HepG2 (cell line): ENCODE measurements around the gene MAPK10. TPM values are rescaled to one million over a fixed set of nuclear protein-coding genes. Genes with fewer than 3 reads are reported as not detected.

Experiments used
- ATAC-seq: fragments of 200-7000 bp; cut with Tn5 transposase; 3 replicates; pipeline ENCODE4 v1.9.1; 2020; ENCODE audit warnings: mild to moderate bottlenecking, moderate library complexity
- BruUV-seq: library from RNA; stranded (reverse); fragments of 400-500 nt; replicated peaks from 2 replicates; lab custom pipeline; 2021; lab: Mats Ljungman, UMichigan
- CTCF ChIA-PET: fragments of 300-600 bp; formaldehyde crosslinking; extraction: SDS; loops from one replicate; lab custom pipeline; 2021; ENCODE audit warnings: low total read pairs, inconsistent platforms, low intra/inter-chr PET ratio; lab: Yijun Ruan, JAX
- POLR2A ChIA-PET: fragments of 350-600 bp; sonication (Branson Sonifier 250); formaldehyde crosslinking; loops from one replicate; lab custom pipeline; 2020; ENCODE audit warnings: antibody characterized with exemption, inconsistent platforms; lab: Yijun Ruan, JAX
- DNase-seq: peaks from one replicate; pipeline ENCODE4 v3.0.0-alpha.2; 2015; ENCODE audit warnings: low spot score
- FAIRE-seq: peaks from 3 replicates; lab custom pipeline; 2011; peaks lifted over from hg19 to GRCh38; lab: Jason Lieb, UNC
- H2AFZ ChIP-seq: one replicate; pipeline ENCODE4 v1.6.1; 2011; ENCODE audit warnings: low read length, inconsistent platforms
- H3K27ac ChIP-seq: fragments of 300-600 bp; 3 replicates; pipeline ENCODE4 v1.8.0; 2011; ENCODE audit warnings: mixed run types, mild to moderate bottlenecking, mixed read lengths, low read length, inconsistent platforms; ENCODE audit not compliant: insufficient read depth; ENCODE audit errors: extremely low read length
- H3K27me3 ChIP-seq, 2 experiments: fragments of 200-600 bp in 1 of 2; 2 replicates in 1 of 2; 3 replicates in 1 of 2; pipeline versions ENCODE4 v1.6.0 to v1.8.0; 2011; ENCODE audit warnings: low read length in 2 of 2, mild to moderate bottlenecking in 2 of 2, moderate library complexity in 2 of 2, inconsistent platforms in 1 of 2; ENCODE audit not compliant: insufficient read depth in 2 of 2, control insufficient read depth in 1 of 2
- H3K36me3 ChIP-seq, 2 experiments: fragments of 200-600 bp in 1 of 2; replicated peaks in 1 of 2; 2 replicates in 1 of 2; 3 replicates in 1 of 2; pipeline versions ENCODE4 v1.5.1 to v1.8.0; 2011; ENCODE audit warnings: low read length in 2 of 2, inconsistent platforms in 1 of 2; ENCODE audit not compliant: insufficient read depth in 2 of 2, control insufficient read depth in 1 of 2
- H3K4me1 ChIP-seq: 2 replicates; pipeline ENCODE4 v1.5.1; 2012; ENCODE audit warnings: low read length, inconsistent platforms; ENCODE audit not compliant: insufficient read depth
- H3K4me2 ChIP-seq: 2 replicates; pipeline ENCODE4 v1.6.0; 2011; ENCODE audit warnings: low read depth, low read length, inconsistent platforms
- H3K4me3 ChIP-seq, 3 experiments: fragments of 200-600 bp in 1 of 3; sonication (generic), shearing (Covaris generic) in 1 of 3; replicated peaks in 1 of 3; 2 replicates each; pipeline ENCODE4 v1.5.1; 2011 to 2016; ENCODE audit warnings: low read length in 3 of 3, inconsistent platforms in 2 of 3, low read depth in 2 of 3, mild to moderate bottlenecking in 2 of 3, control low read depth in 1 of 3, mixed read lengths in 1 of 3; ENCODE audit not compliant: insufficient read depth in 1 of 3
- H3K79me2 ChIP-seq: one replicate; pipeline ENCODE4 v1.6.1; 2011; ENCODE audit warnings: low read length, inconsistent platforms; ENCODE audit not compliant: insufficient read depth
- H3K9ac ChIP-seq: 2 replicates; pipeline ENCODE4 v1.6.0; 2011; ENCODE audit warnings: mild to moderate bottlenecking, low read depth, low read length, inconsistent platforms; ENCODE audit not compliant: insufficient read depth
- H3K9me3 ChIP-seq: 2 replicates; pipeline ENCODE4 v1.5.1; 2012; ENCODE audit warnings: mild to moderate bottlenecking, low read length
- H4K20me1 ChIP-seq: 2 replicates; pipeline ENCODE4 v1.6.0; 2011; ENCODE audit warnings: inconsistent platforms, mild to moderate bottlenecking, low read length, moderate library complexity; ENCODE audit not compliant: insufficient read depth
- ARID4A ChIP-seq: sonication (generic); formaldehyde crosslinking; IDR thresholded peaks from 2 replicates; pipeline ENCODE4 v1.5.0; 2020; ENCODE audit warnings: mild to moderate bottlenecking, missing genetic modification reagents, borderline replicate concordance
- EZH2 ChIP-seq: conservative IDR thresholded peaks from 2 replicates; pipeline ENCODE4 v1.6.1; 2012; ENCODE audit warnings: mild to moderate bottlenecking, low read depth, low read length, moderate library complexity
- NFYC ChIP-seq: IDR thresholded peaks from 2 replicates; pipeline ENCODE4 v1.6.1; 2016; ENCODE audit warnings: missing genetic modification reagents, missing compliant biosample characterization
- POGK ChIP-seq: sonication (generic); formaldehyde crosslinking; conservative IDR thresholded peaks from 2 replicates; pipeline ENCODE4 v1.8.0; 2022; ENCODE audit warnings: mild to moderate bottlenecking, moderate library complexity, missing genetic modification reagents
- SYNCRIP ChIP-seq: fragments of 200-400 bp; formaldehyde crosslinking; IDR thresholded peaks from 2 replicates; pipeline ENCODE4 v1.6.1; 2018; ENCODE audit warnings: mild to moderate bottlenecking, low read depth, low read length; ENCODE audit not compliant: insufficient read depth
- TRAFD1 ChIP-seq: sonication (generic); formaldehyde crosslinking; IDR thresholded peaks from 2 replicates; pipeline ENCODE4 v1.5.1; 2020; ENCODE audit warnings: missing genetic modification reagents, mild to moderate bottlenecking, borderline replicate concordance
- ZBTB14 ChIP-seq: sonication (generic); formaldehyde crosslinking; IDR thresholded peaks from 2 replicates; pipeline ENCODE4 v1.4.0; 2020; ENCODE audit warnings: missing genetic modification reagents
- ZNF124 ChIP-seq: sonication (generic); formaldehyde crosslinking; IDR thresholded peaks from 2 replicates; pipeline ENCODE4 v1.4.0; 2020; ENCODE audit warnings: missing genetic modification reagents
- ZNF512B ChIP-seq: sonication (generic); formaldehyde crosslinking; IDR thresholded peaks from 2 replicates; pipeline ENCODE4 v1.5.1; 2020; ENCODE audit warnings: missing genetic modification reagents, mild to moderate bottlenecking, borderline replicate concordance
- ZNF513 ChIP-seq: sonication (generic); formaldehyde crosslinking; conservative IDR thresholded peaks from 2 replicates; pipeline ENCODE4 v1.5.0; 2020; ENCODE audit warnings: missing genetic modification reagents
- WGBS: methylation state at CpG from one replicate; pipeline ENCODE4 v1.1.6; 2017; ENCODE audit warnings: low lambda C conversion rate; 5-methylcytosine and 5-hydroxymethylcytosine counted together
- in situ Hi-C: cut with HindIII; loops from 2 replicates; pipeline ENCODE4 v1.10.0; 2017; ENCODE audit warnings: low pct_unique_long_range_greater_than_20kb; ENCODE audit not compliant: extremely low pct_ligation_motif_present
- intact Hi-C: fragments of 100-400 bp; cut with micrococcal nuclease; formaldehyde crosslinking; loops from one replicate; pipeline ENCODE4 v1.10.0; 2022; ENCODE audit not compliant: unreplicated experiment
- polyA plus RNA-seq, 8 experiments: library from polyadenylated mRNA; depleted of rRNA in 3 of 8; stranded (reverse) in 7 of 8; unstranded in 1 of 8; fragments of >200 nt; fragmentation: Illumina TruSeq in 4 of 8; extraction: Trizol in 4 of 8; gene quantifications; 2 replicates each; pipeline versions ENCODE4 v1.2.1 to v1.2.3, GENCODE V29; 2011 to 2016; ENCODE audit warnings: low read depth in 4 of 8, missing spikeins in 1 of 8, mixed read lengths in 1 of 8; ENCODE audit not compliant: insufficient read depth in 1 of 8
- total RNA-seq, 5 experiments: library from RNA; depleted of rRNA; stranded (reverse); fragments of >200 nt; fragmentation: Illumina TruSeq; extraction: Trizol; gene quantifications; 2 replicates each; pipeline ENCODE4 v1.2.3, GENCODE V29; 2016; ENCODE audit warnings: low read depth in 1 of 5

Gene MAPK10
- total and polyA plus RNA-seq, 2 of the 13 experiments (the other 11 are each of a cell fraction or from before 2014, with no cell fraction given), result not detected

GRCh38 chr4:86247320-86247719 lies 112.5 kb downstream of the MAPK10 start:
- Histone ChIP-seq H3K4me2 (no peak overlapping the region), H3K79me2 (no peaks in the 10 kb centered on the region), H3K27ac (no peak overlapping the region), H3K4me3 (no peak overlapping the region), H3K36me3 (no peaks in the 10 kb centered on the region), H3K27me3 (no peaks in the 10 kb centered on the region), H3K9me3 (no peaks in the 10 kb centered on the region), H3K9ac (no peak overlapping the region), H3K4me1 (no peaks in the 10 kb centered on the region), H4K20me1 (no peaks in the 10 kb centered on the region), H2AFZ (no peak overlapping the region)
- WGBS, result 0% methylated on average over 1 of the region's 1 CpG
- DNase-seq (no peak), FAIRE-seq (no peak), ATAC-seq (no peak)
- no TSS peak for BruUV-seq
- ChIA-PET CTCF (no interaction called here), POLR2A (no interaction called here)
- intact Hi-C loops (no loop called here), in situ Hi-C loops (no loop called here)
- no peak for TF ChIP-seq TRAFD1 (CRISPR knock-in tag)
- no peak for TF ChIP-seq POGK (CRISPR knock-in tag)
- TF ChIP-seq EZH2, result no peak
- TF ChIP-seq NFYC (CRISPR knock-in tag), result no peak
- no peak for TF ChIP-seq ZNF512B (CRISPR knock-in tag)
- TF ChIP-seq ZNF513, result no peak
- TF ChIP-seq ZNF124, result no peak
- no peak for TF ChIP-seq ZBTB14 (CRISPR knock-in tag)
- TF ChIP-seq ARID4A, result no peak
- TF ChIP-seq SYNCRIP, result no peak
